ENCODE measurements around the gene RPS18.

RPS18 gene

GRCh38 chr6:33292996-33293682, 21.3 kb downstream of the RPS18 start:
- no peak for TF ChIP-seq CTCF (IDR thresholded peaks at IDR 0.05)

- TF ChIP-seq CTCF (IDR thresholded peaks at IDR 0.05): no peak
Measured at GRCh38 chr6:33294086-33294823, 22.4 kb downstream of the RPS18 start.

- TF ChIP-seq CTCF (IDR thresholded peaks at IDR 0.05): no peak
Measured at GRCh38 chr6:33295621-33296369, 23.9 kb downstream of the RPS18 start.

- no peak for TF ChIP-seq CTCF (IDR thresholded peaks at IDR 0.05)
Measured at GRCh38 chr6:33296797-33297405, 25.0 kb downstream of the RPS18 start.

- no peak for TF ChIP-seq CTCF (IDR thresholded peaks at IDR 0.05)
Measured at GRCh38 chr6:33297406-33297955, 25.6 kb downstream of the RPS18 start.

GRCh38 chr6:33297956-33298772, 26.3 kb downstream of the RPS18 start:
- no peak for TF ChIP-seq CTCF (IDR thresholded peaks at IDR 0.05)

Data from LNCAP (cell line).